Glomerular endothelial cell (primary cell): ENCODE data around the gene IFT25. TPM values are rescaled to one million over a fixed set of nuclear protein-coding genes. Genes with fewer than 3 reads are reported as not detected.
"Not testable (repeated sequence)": the region's sequence is repeated elsewhere in the genome, so short reads cannot be mapped to it uniquely, and the experiment has no call there.

Experiments
- DNase-seq: peaks from one replicate; pipeline ENCODE4 v3.0.0-alpha.2; 2011; ENCODE audit warnings: low read depth, low spot score; ENCODE audit errors: extremely low read depth
- total RNA-seq: library from RNA; depleted of rRNA; stranded (reverse); fragments of >200 nt; gene quantifications from 2 replicates; pipeline ENCODE4 v1.2.3, GENCODE V29; 2015

Gene IFT25
- 11.0 and 19.1 TPM in 2 replicates for total RNA-seq

- no peak for DNase-seq
Measured at GRCh38 chr1:53945433-53946251, at the start of gene IFT25. Gene IFT25 (minus strand): TSS chr1:53945699. CDS start chr1:53940082, 5,617 bp downstream.

- DNase-seq = not testable (repeated sequence)
Measured at GRCh38 chr1:53994516-53994915, 49.0 kb upstream of the IFT25 start.

- DNase-seq = no peak
Measured at GRCh38 chr1:53992085-53992874, 46.8 kb upstream of the IFT25 start.

- DNase-seq = no peak
Measured at GRCh38 chr1:53987880-53988279, 42.4 kb upstream of the IFT25 start.

GRCh38 chr1:53986458-53986857 is 41.0 kb upstream of the IFT25 start:
- no peak for DNase-seq

- no peak for DNase-seq
Measured at GRCh38 chr1:53984726-53985125, 39.2 kb upstream of the IFT25 start.

- DNase-seq = no peak
Measured at GRCh38 chr1:53982763-53983104, 37.2 kb upstream of the IFT25 start.

- DNase-seq = no peak
Measured at GRCh38 chr1:53982034-53982762, 36.7 kb upstream of the IFT25 start.

- no peak for DNase-seq
Measured at GRCh38 chr1:53981220-53981619, 35.7 kb upstream of the IFT25 start.

GRCh38 chr1:53979712-53980450 is 34.4 kb upstream of the IFT25 start:
- no peak for DNase-seq

- DNase-seq = no peak
Measured at GRCh38 chr1:53975861-53976260, 30.4 kb upstream of the IFT25 start.

GRCh38 chr1:53971718-53972117 is 26.2 kb upstream of the IFT25 start:
- no peak for DNase-seq

GRCh38 chr1:53969323-53969722 is 23.8 kb upstream of the IFT25 start:
- DNase-seq = not testable (repeated sequence)

GRCh38 chr1:53968125-53968513 is 22.6 kb upstream of the IFT25 start:
- no peak for DNase-seq

- no peak for DNase-seq
Measured at GRCh38 chr1:53967409-53968124, 22.1 kb upstream of the IFT25 start.

- DNase-seq = no peak
Measured at GRCh38 chr1:53966794-53967193, 21.3 kb upstream of the IFT25 start.

GRCh38 chr1:53964109-53964508 is 18.6 kb upstream of the IFT25 start:
- no peak for DNase-seq

- DNase-seq = no peak
Measured at GRCh38 chr1:53963460-53963859, 18.0 kb upstream of the IFT25 start.

GRCh38 chr1:53962395-53962794 is 16.9 kb upstream of the IFT25 start:
- no peak for DNase-seq

GRCh38 chr1:53959664-53960250 is 14.3 kb upstream of the IFT25 start:
- DNase-seq = no peak
